PC-3 (cell line): Measurements from ENCODE around the gene EPHA10. TPM values are rescaled to one million over a fixed set of nuclear protein-coding genes. Genes with fewer than 3 reads are reported as not detected.

Experiments used
- ATAC-seq: fragments of 200-7000 bp; cut with Tn5 transposase; 2 replicates; pipeline ENCODE4 v1.9.1; 2020; ENCODE audit warnings: mild to moderate bottlenecking, moderate library complexity
- BruUV-seq: library from RNA; stranded (reverse); fragments of 400-500 nt; replicated peaks from 2 replicates; lab custom pipeline; 2021; lab: Mats Ljungman, UMichigan
- CTCF ChIA-PET: fragments of 300-600 bp; sonication (Branson Sonifier 250); formaldehyde crosslinking; loops from one replicate; lab custom pipeline; 2022; ENCODE audit warnings: antibody characterized with exemption; lab: Charles Lee
- POLR2A ChIA-PET: fragments of 300-600 bp; sonication (Branson Sonifier 250); formaldehyde crosslinking; loops from one replicate; lab custom pipeline; 2022; ENCODE audit warnings: antibody characterized with exemption; ENCODE audit not compliant: unreplicated experiment; lab: Charles Lee
- DNase-seq: peaks from one replicate; pipeline ENCODE4 v3.0.0-alpha.2; 2015
- H2AFZ ChIP-seq: fragments of 300-600 bp; sonication (generic); 2 replicates; pipeline ENCODE4 v1.6.0; 2016; ENCODE audit warnings: antibody characterized with exemption, low read length
- H3F3A ChIP-seq: fragments of 300-600 bp; sonication (generic); one replicate; pipeline ENCODE4 v1.6.0; 2017; ENCODE audit warnings: antibody characterized with exemption, low read length, control low read depth, mild to moderate bottlenecking; ENCODE audit not compliant: unreplicated experiment
- H3K27ac ChIP-seq: fragments of 300-600 bp; sonication (generic); 2 replicates; pipeline ENCODE4 v1.5.1; 2016; ENCODE audit warnings: mild to moderate bottlenecking, low read length
- H3K27me3 ChIP-seq: fragments of 300-600 bp; sonication (generic); 2 replicates; pipeline ENCODE4 v1.6.1; 2016; ENCODE audit warnings: low read length, mixed read lengths
- H3K36me3 ChIP-seq: fragments of 300-600 bp; sonication (generic); 2 replicates; pipeline ENCODE4 v1.6.1; 2016; ENCODE audit warnings: low read depth, mixed run types, low read length, mixed read lengths
- H3K4me1 ChIP-seq: fragments of 300-600 bp; sonication (generic); 2 replicates; pipeline ENCODE4 v1.5.1; 2016; ENCODE audit warnings: low read length; ENCODE audit not compliant: insufficient read depth
- H3K4me2 ChIP-seq: fragments of 300-600 bp; sonication (generic); 2 replicates; pipeline ENCODE4 v1.6.0; 2016; ENCODE audit warnings: low read length
- H3K4me3 ChIP-seq: fragments of 300-600 bp; sonication (generic); 2 replicates; pipeline ENCODE4 v1.5.1; 2016; ENCODE audit warnings: mild to moderate bottlenecking, low read length, mixed read lengths
- H3K79me2 ChIP-seq: fragments of 300-600 bp; sonication (generic); 2 replicates; pipeline ENCODE4 v1.6.1; 2017; ENCODE audit warnings: low read length, mixed read lengths
- H3K9ac ChIP-seq: fragments of 300-600 bp; sonication (generic); 2 replicates; pipeline ENCODE4 v1.6.0; 2016; ENCODE audit warnings: mild to moderate bottlenecking, low read length
- H3K9me2 ChIP-seq: fragments of 300-600 bp; sonication (generic); replicated peaks from 2 replicates; pipeline ENCODE4 v1.6.1; 2016; ENCODE audit warnings: mixed run types, low read length, mixed read lengths
- H3K9me3 ChIP-seq: fragments of 300-600 bp; sonication (generic); 2 replicates; pipeline ENCODE4 v1.6.1; 2016; ENCODE audit warnings: low read length, mixed read lengths
- H4K20me1 ChIP-seq: fragments of 300-600 bp; sonication (generic); 2 replicates; pipeline ENCODE4 v1.6.1; 2016; ENCODE audit warnings: low read length, mixed read lengths
- CTCF ChIP-seq: fragments of 300-600 bp; sonication (generic); conservative IDR thresholded peaks from 2 replicates; pipeline ENCODE4 v1.5.1; 2017; ENCODE audit warnings: antibody characterized with exemption, low read depth, mild to moderate bottlenecking, low read length
- EZH2 ChIP-seq: fragments of 300-600 bp; sonication (generic); IDR thresholded peaks from one replicate; pipeline ENCODE4 v1.6.1; 2017; ENCODE audit warnings: antibody characterized with exemption, mild to moderate bottlenecking, low read length; ENCODE audit not compliant: unreplicated experiment
- EZH2phosphoT487 ChIP-seq: fragments of 300-600 bp; sonication (generic); IDR thresholded peaks from 2 replicates; pipeline ENCODE4 v1.6.1; 2018; ENCODE audit warnings: mild to moderate bottlenecking, antibody characterized with exemption, low read length, borderline replicate concordance
- intact Hi-C: fragments of 100-400 bp; cut with micrococcal nuclease; formaldehyde crosslinking; loops from 2 replicates; pipeline ENCODE4 v1.9.0; 2023
- total RNA-seq: library from RNA; depleted of rRNA; stranded (reverse); fragments of >200 nt; gene quantifications from 2 replicates; pipeline ENCODE4 v1.2.3, GENCODE V29; 2014

EPHA10 gene
- total RNA-seq, 1 experiment from 2014 or later, result 3.5 TPM

GRCh38 chr1:37724575-37724974 lies 40.3 kb downstream of the EPHA10 start:
- Histone ChIP-seq H3K9me2 (no peaks in the 10 kb centered on the region), H3K27ac (no peak overlapping the region), H3K27me3 (no peaks in the 10 kb centered on the region), H3K79me2 (no peaks in the 10 kb centered on the region), H3K36me3 (no peaks in the 10 kb centered on the region), H3K9ac (no peak overlapping the region), H3F3A (no peaks in the 10 kb centered on the region), H3K4me2 (no peak overlapping the region), H3K4me1 (no peaks in the 10 kb centered on the region), H2AFZ (no peak overlapping the region), H3K4me3 (no peak overlapping the region), H3K9me3 (no peaks in the 10 kb centered on the region), H4K20me1 (no peaks in the 10 kb centered on the region)
- ATAC-seq (no peak), DNase-seq (no peak)
- TF ChIP-seq EZH2 (no peak), CTCF (no peak), EZH2phosphoT487 (no peak)
- no TSS peak for BruUV-seq
- intact Hi-C loops, result no loop called here
- ChIA-PET POLR2A (interaction anchor here (0.5 kb wide), 1 partner anchor 83 kb away, joined by 3 read pairs; the partner anchor contains the start of genes C1orf122 and YRDC), CTCF (interaction anchor here (0.6 kb wide), 1 partner anchor 47 kb away, joined by 3 read pairs; no protein-coding TSS in a partner anchor)

GRCh38 chr1:37723390-37724078 lies 41.4 kb downstream of the EPHA10 start:
- no peaks in the 10 kb centered on the region for H3K36me3 ChIP-seq
- POLR2A ChIA-PET, result no interaction called here
- no peaks in the 10 kb centered on the region for H3K9me3 ChIP-seq
- H3K4me2 ChIP-seq, result no peak overlapping the region
- no peak for TF ChIP-seq CTCF
- TF ChIP-seq EZH2, result no peak
- TF ChIP-seq EZH2phosphoT487, result no peak
- DNase-seq (no peak), ATAC-seq (no peak)
- H2AFZ ChIP-seq, result no peak overlapping the region
- intact Hi-C loops, result no loop called here
- H4K20me1 ChIP-seq, result no peaks in the 10 kb centered on the region
- H3K27me3 ChIP-seq, result no peaks in the 10 kb centered on the region
- H3K79me2 ChIP-seq, result no peaks in the 10 kb centered on the region
- no peaks in the 10 kb centered on the region for H3K4me1 ChIP-seq
- no peak overlapping the region for H3K4me3 ChIP-seq
- no TSS peak for BruUV-seq
- H3K9me2 ChIP-seq, result no peaks in the 10 kb centered on the region
- H3K9ac ChIP-seq, result no peak overlapping the region
- no peak overlapping the region for H3K27ac ChIP-seq
- CTCF ChIA-PET, result interaction anchor here (0.6 kb wide), 1 partner anchor 48 kb away, joined by 3 read pairs; no protein-coding TSS in a partner anchor
- H3F3A ChIP-seq, result no peaks in the 10 kb centered on the region

GRCh38 chr1:37723072-37723389 lies 41.9 kb downstream of the EPHA10 start:
- no peak overlapping the region for H3K9ac ChIP-seq

More at GRCh38 chr1:37723072-37723389, 41.9 kb downstream of the EPHA10 start:
- BruUV-seq, result no TSS peak
- POLR2A ChIA-PET, result no interaction called here
- no peaks in the 10 kb centered on the region for H3K79me2 ChIP-seq
- H2AFZ ChIP-seq, result no peak overlapping the region
- H3K36me3 ChIP-seq, result no peaks in the 10 kb centered on the region
- H3K4me1 ChIP-seq, result no peaks in the 10 kb centered on the region
- H3K27me3 ChIP-seq, result no peaks in the 10 kb centered on the region
- H3K27ac ChIP-seq, result no peak overlapping the region
- H3K9me3 ChIP-seq, result no peaks in the 10 kb centered on the region
- H3F3A ChIP-seq, result no peaks in the 10 kb centered on the region
- no peak overlapping the region for H3K4me3 ChIP-seq
- no peak overlapping the region for H3K4me2 ChIP-seq
- ATAC-seq (no peak), DNase-seq (no peak)
- no peaks in the 10 kb centered on the region for H4K20me1 ChIP-seq
- intact Hi-C loops, result no loop called here
- H3K9me2 ChIP-seq, result no peaks in the 10 kb centered on the region
- TF ChIP-seq CTCF (no peak), EZH2 (no peak), EZH2phosphoT487 (no peak)
- CTCF ChIA-PET, result no interaction called here
